Measurements from ENCODE around the gene MRS2. TPM values are rescaled to one million over a fixed set of nuclear protein-coding genes. Genes with fewer than 3 reads are reported as not detected.

MRS2 gene, protein sequence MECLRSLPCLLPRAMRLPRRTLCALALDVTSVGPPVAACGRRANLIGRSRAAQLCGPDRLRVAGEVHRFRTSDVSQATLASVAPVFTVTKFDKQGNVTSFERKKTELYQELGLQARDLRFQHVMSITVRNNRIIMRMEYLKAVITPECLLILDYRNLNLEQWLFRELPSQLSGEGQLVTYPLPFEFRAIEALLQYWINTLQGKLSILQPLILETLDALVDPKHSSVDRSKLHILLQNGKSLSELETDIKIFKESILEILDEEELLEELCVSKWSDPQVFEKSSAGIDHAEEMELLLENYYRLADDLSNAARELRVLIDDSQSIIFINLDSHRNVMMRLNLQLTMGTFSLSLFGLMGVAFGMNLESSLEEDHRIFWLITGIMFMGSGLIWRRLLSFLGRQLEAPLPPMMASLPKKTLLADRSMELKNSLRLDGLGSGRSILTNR
- 27.0 TPM for polyA plus RNA-seq
- long read RNA-seq, donor 1, partial matches to known transcripts: 0 of 5 reads
- long read RNA-seq, donor 1, other reads (novel, unspliced or antisense): 0 of 5 reads
- long read RNA-seq, donor 2, partial matches to known transcripts: 0 of 5 reads
- long read RNA-seq, donor 2, other reads (novel, unspliced or antisense): 0 of 5 reads
- long read RNA-seq, donor 3, partial matches to known transcripts: 5 of 9 reads
- long read RNA-seq, donor 3, other reads (novel, unspliced or antisense): 0 of 9 reads
- long read RNA-seq, donor 4, partial matches to known transcripts: 0 of 1 reads
- long read RNA-seq, donor 4, other reads (novel, unspliced or antisense): 0 of 1 reads
- long read RNA-seq, donor 5, partial matches to known transcripts: 0 of 3 reads
- long read RNA-seq, donor 5, other reads (novel, unspliced or antisense): 0 of 3 reads
- long read RNA-seq, donor 6, partial matches to known transcripts: 0 of 6 reads
- long read RNA-seq, donor 6, other reads (novel, unspliced or antisense): 0 of 6 reads
- long read RNA-seq, donor 7, partial matches to known transcripts: 0 of 1 reads
- long read RNA-seq, donor 7, other reads (novel, unspliced or antisense): 0 of 1 reads
- long read RNA-seq, donor 8, transcript MRS2-203 (11 exons, 3,313 nt): major isoform, 6 of 18 reads
- long read RNA-seq, donor 8, partial matches to known transcripts: 12 of 18 reads
- long read RNA-seq, donor 8, other reads (novel, unspliced or antisense): 0 of 18 reads
- long read RNA-seq, donor 9, partial matches to known transcripts: 6 of 10 reads
- long read RNA-seq, donor 9, other reads (novel, unspliced or antisense): 0 of 10 reads
- long read RNA-seq, donor 10, partial matches to known transcripts: 0 of 3 reads
- long read RNA-seq, donor 10, other reads (novel, unspliced or antisense): 0 of 3 reads
- long read RNA-seq, donor 11, partial matches to known transcripts: 0 of 3 reads
- long read RNA-seq, donor 11, other reads (novel, unspliced or antisense): 0 of 3 reads

- Histone ChIP-seq H3K36me3 (ENCODE audit: control insufficient read depth, insufficient read depth, low read length) (peaks cover 16% of the 10 kb centered on the region), H3K27ac (ENCODE audit: low read length) (peak within 1 kb of the TSS; percentile 56), H3K9me3 (ENCODE audit: control insufficient read depth, low read depth, low read length) (no peaks in the 10 kb centered on the region), H3K4me1 (ENCODE audit: control insufficient read depth, insufficient read depth, low read length) (peaks cover 3% of the 10 kb centered on the region), H3K4me3 (ENCODE audit: low read length) (peak within 1 kb of the TSS; percentile 95), H3K27me3 (ENCODE audit: control insufficient read depth, insufficient read depth, low read length) (no peaks in the 10 kb centered on the region)
- peak; percentile 94 for DNase-seq
- no CpG with 5 or more reads among the region's 63 CpGs for WGBS (ENCODE audit: insufficient coverage, low lambda C conversion rate)
Measured at GRCh38 chr6:24402697-24403500, at the start of gene MRS2. TSS of gene MRS2 (plus strand) at chr6:24402936. CDS start at chr6:24403047, 111 bp downstream.

- no CpG with 5 or more reads among the region's 1 CpG for WGBS (ENCODE audit: insufficient coverage, low lambda C conversion rate)
- H3K4me3 ChIP-seq (ENCODE audit: low read length): no peak overlapping the region
- H3K27ac ChIP-seq (ENCODE audit: low read length): no peak overlapping the region
- H3K4me1 ChIP-seq (ENCODE audit: control insufficient read depth, insufficient read depth, low read length): no peaks in the 10 kb centered on the region
- H3K36me3 ChIP-seq (ENCODE audit: control insufficient read depth, insufficient read depth, low read length): peaks cover 2% of the 10 kb centered on the region
- H3K9me3 ChIP-seq (ENCODE audit: control insufficient read depth, low read depth, low read length): no peaks in the 10 kb centered on the region
- no peak for DNase-seq
- peaks cover 2% of the 10 kb centered on the region for H3K27me3 ChIP-seq (ENCODE audit: control insufficient read depth, insufficient read depth, low read length)
Measured at GRCh38 chr6:24353861-24354260, 48.9 kb upstream of the MRS2 start.

- H3K4me3 ChIP-seq (ENCODE audit: low read length): no peak overlapping the region
- 90% methylated on average over 2 of the region's 4 CpGs for WGBS (ENCODE audit: insufficient coverage, low lambda C conversion rate)
- H3K9me3 ChIP-seq (ENCODE audit: control insufficient read depth, low read depth, low read length): no peaks in the 10 kb centered on the region
- peaks cover 2% of the 10 kb centered on the region for H3K27me3 ChIP-seq (ENCODE audit: control insufficient read depth, insufficient read depth, low read length)
- no peak overlapping the region for H3K27ac ChIP-seq (ENCODE audit: low read length)
- H3K4me1 ChIP-seq (ENCODE audit: control insufficient read depth, insufficient read depth, low read length): no peaks in the 10 kb centered on the region
- peaks cover 2% of the 10 kb centered on the region for H3K36me3 ChIP-seq (ENCODE audit: control insufficient read depth, insufficient read depth, low read length)
- no peak for DNase-seq
Measured at GRCh38 chr6:24355393-24355792, 47.3 kb upstream of the MRS2 start.

GRCh38 chr6:24356310-24356973, 46.3 kb upstream of the MRS2 start:
- Histone ChIP-seq H3K9me3 (ENCODE audit: control insufficient read depth, low read depth, low read length) (no peaks in the 10 kb centered on the region), H3K4me1 (ENCODE audit: control insufficient read depth, insufficient read depth, low read length) (no peaks in the 10 kb centered on the region), H3K27ac (ENCODE audit: low read length) (no peak overlapping the region), H3K4me3 (ENCODE audit: low read length) (peak overlapping the region; percentile 53), H3K27me3 (ENCODE audit: control insufficient read depth, insufficient read depth, low read length) (peaks cover 2% of the 10 kb centered on the region), H3K36me3 (ENCODE audit: control insufficient read depth, insufficient read depth, low read length) (peaks cover under 1% of the 10 kb centered on the region)
- no CpG with 5 or more reads among the region's 5 CpGs for WGBS (ENCODE audit: insufficient coverage, low lambda C conversion rate)
- peak in 1 of 2 donors; percentile 42 for DNase-seq

DNA sequence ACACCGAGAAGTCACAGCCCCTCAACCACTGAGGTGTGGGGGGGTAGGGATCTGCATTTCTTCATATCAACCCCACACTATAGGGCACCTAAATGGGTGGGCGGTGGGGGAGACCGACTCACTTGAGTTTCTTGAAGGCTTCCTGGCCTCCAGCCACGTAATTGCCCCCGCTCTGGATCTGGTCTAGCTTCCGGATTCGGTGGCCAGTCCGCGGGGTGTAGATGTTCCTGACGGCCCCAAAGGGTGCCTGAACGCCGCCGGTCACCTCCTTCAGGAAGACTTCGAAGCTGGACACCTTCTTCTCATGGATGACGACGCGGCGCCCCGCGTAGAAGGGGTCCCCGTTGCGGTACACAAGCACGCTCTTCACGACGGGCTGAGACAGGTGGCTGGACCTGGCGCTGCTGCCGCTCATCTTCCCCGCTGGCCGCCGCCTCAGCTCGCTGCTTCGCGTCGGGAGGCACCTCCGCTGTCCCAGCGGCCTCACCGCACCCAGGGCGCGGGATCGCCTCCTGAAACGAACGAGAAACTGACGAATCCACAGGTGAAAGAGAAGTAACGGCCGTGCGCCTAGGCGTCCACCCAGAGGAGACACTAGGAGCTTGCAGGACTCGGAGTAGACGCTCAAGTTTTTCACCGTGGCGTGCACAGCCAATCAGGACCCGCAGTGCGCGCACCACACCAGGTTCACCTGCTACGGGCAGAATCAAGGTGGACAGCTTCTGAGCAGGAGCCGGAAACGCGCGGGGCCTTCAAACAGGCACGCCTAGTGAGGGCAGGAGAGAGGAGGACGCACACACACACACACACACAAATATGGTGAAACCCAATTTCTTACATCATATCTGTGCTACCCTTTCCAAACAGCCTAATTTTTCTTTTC, 45.2 kb upstream of the MRS2 start, which contains the start of gene DCDC2:
Gene DCDC2 (minus strand): TSS at position 724 of the 883 bp plus-strand sequence. CDS start 309 bp downstream, at position 415.
- Histone ChIP-seq H3K4me1 (ENCODE audit: control insufficient read depth, insufficient read depth, low read length) (no peaks in the 10 kb centered on the region), H3K4me3 (ENCODE audit: low read length) (peak within 1 kb of the TSS; percentile 53), H3K27ac (ENCODE audit: low read length) (peak within 1 kb of the TSS; percentile 52), H3K9me3 (ENCODE audit: control insufficient read depth, low read depth, low read length) (no peaks in the 10 kb centered on the region), H3K27me3 (ENCODE audit: control insufficient read depth, insufficient read depth, low read length) (peaks cover 2% of the 10 kb centered on the region), H3K36me3 (ENCODE audit: control insufficient read depth, insufficient read depth, low read length) (no peaks in the 10 kb centered on the region)
- DNase-seq: peak; percentile 83 to 95
- no CpG with 5 or more reads among the region's 61 CpGs for WGBS (ENCODE audit: insufficient coverage, low lambda C conversion rate)

DNA sequence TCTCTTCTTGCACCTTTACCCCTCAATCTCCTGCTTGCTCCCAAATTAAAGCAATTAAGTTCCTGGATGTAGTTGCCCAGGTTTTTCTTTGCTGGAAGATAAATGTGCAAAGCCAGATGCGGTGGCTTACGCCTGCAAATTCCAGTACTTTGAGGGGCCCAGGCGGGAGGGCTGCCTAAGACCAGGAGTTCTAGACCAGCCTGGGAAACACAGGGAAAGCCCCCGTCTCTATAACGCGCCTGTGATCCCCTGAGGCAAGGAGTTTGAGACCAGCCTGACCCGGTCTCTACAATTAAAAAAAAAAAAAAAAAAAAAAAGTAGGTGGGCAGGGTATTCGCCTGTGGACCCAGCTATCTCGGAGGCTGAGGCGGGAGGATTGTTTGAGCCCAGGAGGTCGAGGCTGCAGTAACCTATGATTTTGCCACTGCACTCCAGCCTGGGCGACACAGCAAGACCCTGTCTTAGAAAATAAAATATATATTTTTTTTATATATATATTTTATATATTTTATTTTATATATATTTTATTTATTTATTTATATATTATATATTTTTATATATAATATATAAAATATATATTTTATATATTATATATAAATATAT, 44.4 kb upstream of the MRS2 start:
- peaks cover 2% of the 10 kb centered on the region for H3K27me3 ChIP-seq (ENCODE audit: control insufficient read depth, insufficient read depth, low read length)
- H3K4me1 ChIP-seq (ENCODE audit: control insufficient read depth, insufficient read depth, low read length): no peaks in the 10 kb centered on the region
- DNase-seq: no peak
- WGBS (ENCODE audit: insufficient coverage, low lambda C conversion rate): no CpG with 5 or more reads among the region's 12 CpGs
- H3K27ac ChIP-seq (ENCODE audit: low read length): peak overlapping the region; percentile 52
- no peaks in the 10 kb centered on the region for H3K36me3 ChIP-seq (ENCODE audit: control insufficient read depth, insufficient read depth, low read length)
- H3K9me3 ChIP-seq (ENCODE audit: control insufficient read depth, low read depth, low read length): no peaks in the 10 kb centered on the region
- peak overlapping the region; percentile 53 for H3K4me3 ChIP-seq (ENCODE audit: low read length)

- no CpG with 5 or more reads among the region's 55 CpGs for WGBS (ENCODE audit: insufficient coverage, low lambda C conversion rate)
- peak overlapping the region; percentile 57 for H3K27ac ChIP-seq (ENCODE audit: low read length)
Measured at GRCh38 chr6:24359640-24360454, 42.9 kb upstream of the MRS2 start.

More at GRCh38 chr6:24359640-24360454, 42.9 kb upstream of the MRS2 start:
- H3K4me3 ChIP-seq (ENCODE audit: low read length): peak overlapping the region; percentile 49
- H3K4me1 ChIP-seq (ENCODE audit: control insufficient read depth, insufficient read depth, low read length): no peaks in the 10 kb centered on the region
- H3K36me3 ChIP-seq (ENCODE audit: control insufficient read depth, insufficient read depth, low read length): no peaks in the 10 kb centered on the region
- H3K9me3 ChIP-seq (ENCODE audit: control insufficient read depth, low read depth, low read length): no peaks in the 10 kb centered on the region
- peaks cover 2% of the 10 kb centered on the region for H3K27me3 ChIP-seq (ENCODE audit: control insufficient read depth, insufficient read depth, low read length)
- peak; percentile 90 to 96 for DNase-seq
